Mucosa of rectum (tissue), 2 donors: ENCODE measurements around the gene TDRD10.

ENCODE experiments used
- H3K27ac ChIP-seq, 2 donors: one replicate each; pipeline ENCODE4 v1.7.0; 2013; ENCODE audit warnings: inconsistent platforms in 2 of 2, low read depth in 2 of 2, low read length in 2 of 2
- H3K27me3 ChIP-seq, 2 donors: one replicate each; pipeline ENCODE4 v1.7.0; 2013; ENCODE audit warnings: low read length in 2 of 2; ENCODE audit not compliant: control insufficient read depth in 2 of 2, insufficient read depth in 2 of 2
- H3K36me3 ChIP-seq, 2 donors: one replicate each; pipeline ENCODE4 v1.7.0; 2013; ENCODE audit warnings: low read length in 2 of 2; ENCODE audit not compliant: control insufficient read depth in 2 of 2, insufficient read depth in 2 of 2
- H3K4me1 ChIP-seq, 2 donors: one replicate each; pipeline ENCODE4 v1.7.0; 2013; ENCODE audit warnings: low read length in 2 of 2, mild to moderate bottlenecking in 1 of 2; ENCODE audit not compliant: control insufficient read depth in 2 of 2, insufficient read depth in 2 of 2
- H3K4me3 ChIP-seq, 2 donors: one replicate each; pipeline ENCODE4 v1.7.0; 2013; ENCODE audit warnings: low read length in 2 of 2
- H3K9ac ChIP-seq, 2 donors: one replicate each; pipeline ENCODE4 v1.7.0; 2013; ENCODE audit warnings: low read length in 2 of 2, low read depth in 1 of 2, mild to moderate bottlenecking in 1 of 2
- H3K9me3 ChIP-seq, 2 donors: one replicate each; pipeline ENCODE4 v1.7.0; 2013; ENCODE audit warnings: low read length in 2 of 2; ENCODE audit not compliant: control insufficient read depth in 2 of 2
- donor health status: healthy.
- donor health status: Normal muscosa, but diverticular disease.

TDRD10 gene

DNA sequence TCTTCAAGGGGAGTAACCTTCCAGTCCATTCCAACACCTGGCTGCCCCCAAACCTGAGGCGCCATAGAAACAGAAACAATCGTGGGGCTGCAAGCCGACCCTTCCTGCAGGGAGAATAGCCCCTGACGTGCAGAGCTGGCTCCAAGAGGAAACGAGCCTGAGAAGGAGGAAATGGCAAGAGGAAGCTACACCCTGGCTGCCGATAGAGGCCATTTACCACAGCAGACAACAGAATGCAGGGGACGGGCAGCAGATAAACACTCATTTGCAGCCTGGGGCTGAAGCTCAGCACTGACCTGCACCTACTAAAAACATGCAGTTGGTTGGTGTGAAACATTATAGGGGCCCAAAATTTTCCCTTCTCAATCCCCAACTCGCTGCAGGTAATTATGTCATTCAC lies 8.7 kb upstream of the TDRD10 start:
- Histone ChIP-seq H3K9ac (no peak overlapping the region), H3K27me3 (no peaks in the 10 kb centered on the region), H3K4me3 (no peak overlapping the region), H3K27ac (peak overlapping the region in 1 of 2 donors; percentile 28), H3K9me3 (no peaks in the 10 kb centered on the region), H3K36me3 (no peaks in the 10 kb centered on the region), H3K4me1 (peaks cover 0 to 9% of the 10 kb centered on the region in 2 donors)

DNA sequence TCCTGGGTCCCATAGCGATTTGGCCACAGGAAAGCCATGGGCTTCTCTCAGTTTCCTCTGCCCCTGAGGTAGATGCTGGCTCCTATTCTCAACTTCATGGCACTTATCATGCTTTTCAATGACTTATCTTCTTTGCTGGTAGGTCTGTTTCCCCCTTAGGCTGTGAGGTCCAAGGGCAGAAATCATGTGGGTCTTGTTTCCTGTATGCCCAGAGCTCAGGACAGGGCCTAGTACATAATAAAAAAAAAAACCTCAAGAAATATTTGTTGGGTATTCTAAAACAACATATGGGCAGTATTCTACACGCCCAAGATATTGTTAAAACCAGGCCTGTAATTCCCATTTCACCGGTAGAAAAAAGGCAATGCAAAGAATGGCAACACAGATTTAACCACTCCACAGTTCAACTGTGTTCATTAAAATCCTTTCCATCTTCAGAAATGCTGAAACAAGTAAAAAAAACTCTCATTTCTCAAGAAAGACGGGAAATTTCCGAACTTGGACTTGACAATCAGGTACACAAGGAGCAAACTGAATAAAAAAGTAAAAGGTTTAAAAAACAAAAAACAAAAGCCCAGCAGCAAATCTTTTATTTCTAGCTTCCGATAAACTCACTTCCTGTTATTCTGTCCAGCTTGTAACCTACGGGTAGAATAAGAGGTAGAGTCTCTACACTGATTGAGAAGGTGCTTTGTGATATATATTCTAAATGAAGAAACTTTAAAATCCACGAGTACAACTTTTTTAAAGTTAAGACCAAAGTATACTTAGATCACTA lies 6.3 kb upstream of the TDRD10 start:
- H3K4me3 ChIP-seq = no peak overlapping the region
- H3K9me3 ChIP-seq = no peaks in the 10 kb centered on the region
- no peak overlapping the region for H3K9ac ChIP-seq
- peaks cover 0 to 9% of the 10 kb centered on the region in 2 donors for H3K4me1 ChIP-seq
- no peak overlapping the region for H3K27ac ChIP-seq
- H3K36me3 ChIP-seq = no peaks in the 10 kb centered on the region
- H3K27me3 ChIP-seq = peaks cover 8 to 16% of the 10 kb centered on the region in 2 donors

DNA sequence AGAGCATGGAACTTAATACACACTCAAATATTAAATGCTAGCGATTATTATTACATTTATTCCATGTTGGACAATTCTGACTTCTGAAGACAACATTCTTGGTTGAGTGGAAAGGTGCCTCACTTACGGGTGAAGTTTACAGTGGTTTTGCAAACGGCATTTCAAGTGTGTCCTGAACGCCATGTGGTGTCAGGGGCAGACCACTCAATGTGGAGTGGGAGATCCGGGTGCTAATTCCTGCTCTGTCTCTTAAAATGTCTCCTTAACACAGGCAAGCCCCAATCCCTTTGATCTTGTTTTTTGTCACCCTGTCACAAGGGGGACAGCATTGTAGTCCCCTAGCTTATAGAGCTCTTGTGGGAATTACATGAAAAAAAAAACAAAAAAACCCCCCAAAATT lies 5.6 kb upstream of the TDRD10 start:
- Histone ChIP-seq H3K27me3 (peaks cover 15 to 23% of the 10 kb centered on the region in 2 donors), H3K4me1 (peaks cover 0 to 9% of the 10 kb centered on the region in 2 donors), H3K9ac (no peak overlapping the region), H3K4me3 (no peak overlapping the region), H3K36me3 (no peaks in the 10 kb centered on the region), H3K27ac (no peak overlapping the region), H3K9me3 (no peaks in the 10 kb centered on the region)

DNA sequence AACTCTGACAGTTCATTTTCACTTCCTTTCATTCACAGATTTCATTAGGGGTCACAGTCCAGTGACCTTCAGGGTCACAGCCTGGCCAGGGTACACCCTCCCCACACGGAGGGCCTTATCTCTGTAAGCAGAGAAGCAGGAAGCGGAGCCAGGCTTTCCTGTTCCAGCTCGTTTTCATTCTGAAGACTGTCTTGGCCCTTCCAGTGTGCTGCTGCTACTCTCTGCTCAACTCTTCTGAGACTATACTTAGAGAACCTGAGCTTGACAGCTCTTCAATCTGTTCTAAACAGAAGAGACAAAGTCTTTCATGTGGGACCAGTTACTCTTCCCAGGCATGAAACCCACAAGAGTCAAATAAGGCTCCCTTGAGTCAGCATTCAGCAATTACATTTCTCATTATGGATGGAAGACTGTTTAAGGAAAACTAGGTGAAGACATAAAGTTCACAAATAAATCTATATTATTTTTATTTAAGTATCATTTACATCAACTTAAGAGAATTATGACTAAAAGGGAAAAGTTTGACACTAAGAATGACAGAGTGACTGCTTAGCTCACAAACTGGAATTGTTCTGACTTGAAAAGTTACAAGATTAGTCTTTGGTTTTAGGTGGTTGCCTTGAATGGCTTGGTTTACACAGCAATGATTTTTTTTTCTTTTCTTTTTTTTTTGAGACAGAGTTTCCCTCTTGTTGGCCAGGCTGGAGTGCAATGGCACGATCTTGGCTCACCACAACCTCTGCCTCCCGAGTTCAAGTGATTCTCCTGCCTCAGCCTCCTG lies 4.8 kb upstream of the TDRD10 start:
- Histone ChIP-seq H3K27me3 (peaks cover 16 to 24% of the 10 kb centered on the region in 2 donors), H3K27ac (no peak overlapping the region), H3K9ac (no peak overlapping the region), H3K36me3 (no peaks in the 10 kb centered on the region), H3K9me3 (no peaks in the 10 kb centered on the region), H3K4me1 (peaks cover 0 to 6% of the 10 kb centered on the region in 2 donors), H3K4me3 (no peak overlapping the region)

DNA sequence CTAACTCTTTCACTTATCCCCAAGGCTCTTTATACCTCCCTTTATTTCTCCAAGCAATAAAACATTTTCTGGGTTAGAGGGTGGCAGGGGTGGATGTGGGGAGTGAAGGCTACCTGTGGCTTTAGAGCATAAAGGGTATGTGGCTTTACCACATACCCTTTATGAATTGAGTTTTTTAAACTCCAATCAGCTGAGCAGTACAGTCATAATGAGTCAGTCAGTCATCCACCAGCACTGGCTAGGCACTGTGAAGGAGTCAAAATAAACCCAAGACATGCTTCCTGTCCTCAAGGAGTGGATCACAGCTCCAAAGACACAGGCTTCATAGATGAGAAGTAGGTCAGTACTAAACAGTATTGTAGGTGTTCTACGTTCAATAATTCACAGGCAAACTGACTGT lies 2.6 kb upstream of the TDRD10 start:
- no peak overlapping the region for H3K27ac ChIP-seq
- H3K4me3 ChIP-seq = no peak overlapping the region

DNA sequence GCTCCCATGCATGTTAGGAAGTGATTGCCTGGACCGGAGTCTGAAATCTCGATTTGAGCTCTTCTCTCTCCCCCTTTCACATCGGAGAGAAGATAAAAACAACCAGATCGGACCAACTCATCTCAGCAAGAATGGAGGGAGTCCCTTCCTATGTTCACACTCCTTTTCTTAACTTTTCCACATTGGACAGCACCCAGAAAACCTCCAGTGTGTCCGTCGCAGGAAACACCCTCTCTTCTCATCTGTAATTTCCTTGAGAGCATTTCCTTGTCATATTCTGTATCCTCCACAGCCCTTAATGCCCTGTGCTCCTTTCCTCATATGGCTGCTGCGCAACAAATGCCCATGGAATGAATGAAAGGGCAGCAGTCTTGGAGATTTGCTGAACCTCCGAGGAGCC lies 1.5 kb upstream of the TDRD10 start:
- no peak overlapping the region for H3K9ac ChIP-seq
- no peaks in the 10 kb centered on the region for H3K9me3 ChIP-seq
- H3K36me3 ChIP-seq = no peaks in the 10 kb centered on the region
- H3K4me1 ChIP-seq = no peaks in the 10 kb centered on the region
- H3K4me3 ChIP-seq = peak overlapping the region in 1 of 2 donors; percentile 57
- H3K27me3 ChIP-seq = peaks cover 24% of the 10 kb centered on the region in 2 donors
- no peak overlapping the region for H3K27ac ChIP-seq

More for the DNA sequence above, 2.6 kb upstream of the TDRD10 start:
- no peaks in the 10 kb centered on the region for H3K36me3 ChIP-seq
- peaks cover 19 to 24% of the 10 kb centered on the region in 2 donors for H3K27me3 ChIP-seq
- H3K9me3 ChIP-seq = no peaks in the 10 kb centered on the region
- no peaks in the 10 kb centered on the region for H3K4me1 ChIP-seq
- H3K9ac ChIP-seq = no peak overlapping the region

DNA sequence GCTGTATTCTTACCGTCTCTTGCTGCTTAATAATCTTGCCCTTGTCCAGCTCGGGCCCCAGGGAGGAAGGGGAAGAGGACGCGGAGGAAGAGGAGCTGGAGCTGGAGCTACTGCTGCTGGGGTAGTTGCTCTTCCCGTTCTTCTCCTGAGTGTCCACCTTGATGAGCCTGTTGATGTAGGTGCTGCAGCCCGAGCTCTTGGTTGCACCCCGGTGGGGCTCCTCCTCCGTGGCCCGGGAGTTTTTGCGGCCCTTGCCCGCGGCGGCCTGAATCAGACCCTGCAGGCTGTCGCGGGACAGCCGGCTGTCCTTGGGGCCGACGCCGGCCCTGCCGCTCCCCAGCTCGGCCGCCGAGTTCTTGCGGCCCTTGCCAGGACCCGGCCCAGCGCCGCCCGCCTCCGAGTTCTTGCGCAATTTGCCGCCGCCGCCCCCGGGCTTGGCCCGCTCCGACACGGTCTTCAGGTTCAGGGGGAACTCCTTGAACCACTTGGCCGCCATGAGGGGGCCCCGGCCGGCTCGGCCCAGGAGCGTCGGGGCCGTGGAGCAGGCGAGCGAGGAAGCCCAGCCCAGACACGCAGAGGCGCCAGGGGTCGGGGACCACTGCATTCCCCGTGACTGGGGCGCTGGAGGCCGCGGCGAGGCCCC lies 475 bp upstream of the TDRD10 start:
- peak overlapping the region in 1 of 2 donors; percentile 44 for H3K9ac ChIP-seq
- H3K27ac ChIP-seq = peak overlapping the region in 1 of 2 donors; percentile 56
- no peaks in the 10 kb centered on the region for H3K9me3 ChIP-seq

DNA sequence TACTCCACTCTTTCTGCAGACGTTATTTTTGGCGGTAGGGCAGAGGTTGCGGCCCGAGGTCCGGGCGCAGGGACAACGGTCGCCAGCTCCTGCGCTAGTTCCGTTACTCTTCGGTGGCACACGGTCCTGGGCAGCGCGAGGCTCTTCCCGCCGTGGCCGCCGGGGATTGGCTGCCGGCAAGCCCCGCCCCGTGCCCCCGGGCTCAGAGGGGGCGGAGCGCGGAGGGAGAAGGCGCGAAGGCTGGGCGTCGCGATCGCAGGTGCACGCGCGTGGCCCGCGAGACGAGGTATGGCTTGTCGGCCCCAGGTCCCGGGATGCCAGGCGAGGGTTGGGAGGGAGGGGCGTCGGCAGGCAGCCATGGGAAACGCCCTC lies 711 bp downstream of the TDRD10 start:
- H3K9ac ChIP-seq = no peak overlapping the region
- peaks cover 24% of the 10 kb centered on the region in 2 donors for H3K27me3 ChIP-seq
- H3K27ac ChIP-seq = no peak overlapping the region
- no peaks in the 10 kb centered on the region for H3K36me3 ChIP-seq
- no peaks in the 10 kb centered on the region for H3K9me3 ChIP-seq
- H3K4me1 ChIP-seq = no peaks in the 10 kb centered on the region
- no peak overlapping the region for H3K4me3 ChIP-seq

More for the DNA sequence above, 475 bp upstream of the TDRD10 start:
- Histone ChIP-seq H3K4me1 (no peaks in the 10 kb centered on the region), H3K27me3 (peaks cover 24% of the 10 kb centered on the region in 2 donors), H3K4me3 (peak overlapping the region; percentile 13 to 57), H3K36me3 (no peaks in the 10 kb centered on the region)

DNA sequence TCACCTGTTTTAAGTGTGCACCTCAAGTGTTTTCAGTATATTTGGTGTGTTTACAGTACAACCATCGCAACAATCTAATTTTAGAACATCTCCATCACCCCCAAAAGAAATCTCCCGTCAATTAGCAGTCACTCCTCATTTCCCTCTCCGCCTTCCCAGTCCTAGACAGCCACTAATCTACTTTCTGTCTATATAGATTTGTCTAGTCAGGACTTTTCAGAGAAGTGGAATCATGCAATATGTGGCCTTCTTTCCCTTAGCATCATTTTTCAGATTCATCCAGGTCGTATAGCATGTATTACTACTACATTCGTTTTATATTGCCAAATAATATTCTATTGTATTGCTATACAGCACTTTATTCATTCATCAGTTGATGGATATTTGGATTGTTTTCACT lies 1.9 kb downstream of the TDRD10 start:
- Histone ChIP-seq H3K9ac (no peak overlapping the region), H3K36me3 (no peaks in the 10 kb centered on the region), H3K27ac (no peak overlapping the region), H3K27me3 (peaks cover 24 to 28% of the 10 kb centered on the region in 2 donors), H3K4me3 (no peak overlapping the region), H3K4me1 (no peaks in the 10 kb centered on the region), H3K9me3 (no peaks in the 10 kb centered on the region)

DNA sequence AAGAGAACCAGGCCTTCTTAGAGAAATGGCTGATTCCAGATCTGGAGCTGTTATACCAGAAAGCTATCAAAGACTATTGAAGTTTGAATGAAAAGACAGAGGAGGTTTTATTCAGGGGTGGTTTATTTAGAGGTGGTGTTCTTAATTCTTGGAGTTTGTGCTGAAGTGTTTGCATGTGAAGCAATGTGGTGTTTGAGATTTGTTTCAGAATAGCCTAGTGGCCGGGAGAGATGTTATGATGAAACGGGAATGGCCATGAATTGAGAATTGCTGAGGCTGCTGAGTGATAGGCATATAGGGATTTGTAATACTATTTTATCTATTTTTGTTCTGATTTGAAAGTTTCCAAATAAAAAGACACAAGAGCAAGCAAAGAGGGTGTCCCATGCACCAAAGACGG lies 10.7 kb downstream of the TDRD10 start:
- Histone ChIP-seq H3K9me3 (no peaks in the 10 kb centered on the region), H3K4me1 (no peaks in the 10 kb centered on the region), H3K27me3 (peaks cover 0 to 7% of the 10 kb centered on the region in 2 donors), H3K27ac (no peak overlapping the region), H3K4me3 (no peak overlapping the region), H3K36me3 (no peaks in the 10 kb centered on the region), H3K9ac (no peak overlapping the region)
